ENCODE results near the gene SLC6A8.

- TF ChIP-seq GATA2 (IDR thresholded peaks at IDR 0.05; ENCODE audit: low read depth, low read length) (no peak), GATA3 (IDR thresholded peaks at IDR 0.05; ENCODE audit: low read depth, low read length) (no peak)
Measured at GRCh38 chrX:153687121-153688039, at the start of gene SLC6A8.

Data from SH-SY5Y (cell line).